Amniotic stem cell (primary cell): ENCODE measurements around the gene ZNF438.
"Not testable (repeated sequence)": the region's sequence is repeated elsewhere in the genome, so short reads cannot be mapped to it uniquely, and the experiment has no call there.

Source experiments
- DNase-seq: peaks from one replicate; lab custom pipeline; 2025; lab: John Stamatoyannopoulos, UW

ZNF438 gene

GRCh38 chr10:30987463-30987862, 44.2 kb downstream of the ZNF438 start:
- no peak for DNase-seq

GRCh38 chr10:30986053-30986555, 45.6 kb downstream of the ZNF438 start:
- DNase-seq: no peak

GRCh38 chr10:30985512-30985911, 46.2 kb downstream of the ZNF438 start:
- DNase-seq: no peak

- DNase-seq: no peak
Observed at GRCh38 chr10:30984563-30985328, 46.9 kb downstream of the ZNF438 start.

- DNase-seq: not testable (repeated sequence)
Observed at GRCh38 chr10:30983209-30983608, 48.5 kb downstream of the ZNF438 start.

GRCh38 chr10:30980951-30981616, 50.6 kb downstream of the ZNF438 start:
- DNase-seq: no peak

- DNase-seq: no peak
Observed at GRCh38 chr10:30979956-30980355, 51.7 kb downstream of the ZNF438 start.

- DNase-seq: no peak
Observed at GRCh38 chr10:30978843-30979242, 52.8 kb downstream of the ZNF438 start.

GRCh38 chr10:30977385-30977784, 54.3 kb downstream of the ZNF438 start:
- no peak for DNase-seq

- DNase-seq: no peak
Observed at GRCh38 chr10:30974773-30975415, 56.8 kb downstream of the ZNF438 start.

GRCh38 chr10:30974355-30974754, 57.3 kb downstream of the ZNF438 start:
- no peak for DNase-seq

GRCh38 chr10:30973737-30974136, 57.9 kb downstream of the ZNF438 start:
- no peak for DNase-seq

- no peak for DNase-seq
Observed at GRCh38 chr10:30970760-30971460, 60.8 kb downstream of the ZNF438 start.

- DNase-seq: no peak
Observed at GRCh38 chr10:30968711-30969110, 63.0 kb downstream of the ZNF438 start.

GRCh38 chr10:30967650-30968410, 63.8 kb downstream of the ZNF438 start:
- no peak for DNase-seq

GRCh38 chr10:30963992-30964930, 67.4 kb downstream of the ZNF438 start:
- no peak for DNase-seq

- DNase-seq: no peak
Observed at GRCh38 chr10:30962522-30962921, 69.1 kb downstream of the ZNF438 start.

GRCh38 chr10:30959836-30960210, 71.8 kb downstream of the ZNF438 start:
- no peak for DNase-seq

GRCh38 chr10:30949218-30949617, 82.4 kb downstream of the ZNF438 start:
- DNase-seq: not testable (repeated sequence)

- DNase-seq: no peak
Observed at GRCh38 chr10:30944005-30944404, 87.7 kb downstream of the ZNF438 start.
